SKM-1 (cell line): ENCODE results near the gene IQCH.

ENCODE experiments used
- DNase-seq: peaks from one replicate; lab custom pipeline; 2025; ENCODE audit not compliant: unreplicated experiment; lab: John Stamatoyannopoulos, UW

IQCH gene

GRCh38 chr15:67481680-67482079, 227.1 kb downstream of the IQCH start:
- no peak for DNase-seq

GRCh38 chr15:67495585-67495984, 241.0 kb downstream of the IQCH start:
- DNase-seq, result no peak

GRCh38 chr15:67501177-67501835, 246.7 kb downstream of the IQCH start:
- no peak for DNase-seq

GRCh38 chr15:67501836-67502461, 247.4 kb downstream of the IQCH start:
- DNase-seq, result no peak

GRCh38 chr15:67504056-67504455, 249.5 kb downstream of the IQCH start:
- DNase-seq, result no peak

- DNase-seq, result no peak
Measured at GRCh38 chr15:67504796-67505195, 250.2 kb downstream of the IQCH start.

GRCh38 chr15:67505675-67506572, 251.3 kb downstream of the IQCH start:
- no peak for DNase-seq

GRCh38 chr15:67506775-67507747, 252.5 kb downstream of the IQCH start:
- no peak for DNase-seq

- no peak for DNase-seq
Measured at GRCh38 chr15:67508407-67508806, 253.8 kb downstream of the IQCH start.

GRCh38 chr15:67509918-67510317, 255.3 kb downstream of the IQCH start:
- no peak for DNase-seq

- no peak for DNase-seq
Measured at GRCh38 chr15:67510597-67511190, 256.1 kb downstream of the IQCH start.

GRCh38 chr15:67511606-67512005, 257.0 kb downstream of the IQCH start:
- no peak for DNase-seq

GRCh38 chr15:67512140-67512539, 257.6 kb downstream of the IQCH start:
- DNase-seq, result no peak

GRCh38 chr15:67512933-67513714, 258.5 kb downstream of the IQCH start:
- DNase-seq, result no peak

- no peak for DNase-seq
Measured at GRCh38 chr15:67515090-67515489, 260.5 kb downstream of the IQCH start.

GRCh38 chr15:67515557-67515956, 261.0 kb downstream of the IQCH start:
- DNase-seq, result no peak

- no peak for DNase-seq
Measured at GRCh38 chr15:67520321-67521028, 265.9 kb downstream of the IQCH start.

- DNase-seq, result peak; percentile 86
Measured at GRCh38 chr15:67521029-67521782, 266.6 kb downstream of the IQCH start, which contains the start of gene C15orf61. Gene C15orf61, plus strand, starts transcription at chr15:67521131. Its CDS starts 118 bp downstream, at chr15:67521249.
